Activated CD8-positive, alpha-beta memory T cell treated with anti-CD3 and anti-CD28 coated beads, Interleukin-2, amount 50 U/mL, for 24 hours (primary cell): ENCODE measurements around the gene MORC3.
A peak's percentile ranks its signal among the peaks of the same experiment; 100 is the strongest.
"Not testable (repeated sequence)": the region's sequence is repeated elsewhere in the genome, so short reads cannot be mapped to it uniquely, and the experiment has no call there.

Experiments used
- DNase-seq: peaks from one replicate; pipeline ENCODE4 v3.0.0-alpha.2; 2020; ENCODE audit errors: extremely low read depth

MORC3 gene

GRCh38 chr21:36319767-36320420 is at the start of gene MORC3:
Gene MORC3, plus strand, starts transcription at chr21:36320197. Its CDS starts 68 bp downstream, at chr21:36320265.
- peak; percentile 95 for DNase-seq

- DNase-seq, result not testable (repeated sequence)
Measured at GRCh38 chr21:36270786-36271695, 49.0 kb upstream of the MORC3 start.

GRCh38 chr21:36274128-36274527 is 45.9 kb upstream of the MORC3 start:
- no peak for DNase-seq

- no peak for DNase-seq
Measured at GRCh38 chr21:36282568-36283230, 37.3 kb upstream of the MORC3 start.

- not testable (repeated sequence) for DNase-seq
Measured at GRCh38 chr21:36283231-36283622, 36.8 kb upstream of the MORC3 start.

- no peak for DNase-seq
Measured at GRCh38 chr21:36288651-36289243, 31.2 kb upstream of the MORC3 start.

- DNase-seq, result no peak
Measured at GRCh38 chr21:36291509-36291908, 28.5 kb upstream of the MORC3 start.

GRCh38 chr21:36297406-36297937 is 22.5 kb upstream of the MORC3 start:
- DNase-seq, result no peak

GRCh38 chr21:36297938-36298572 is 21.9 kb upstream of the MORC3 start:
- DNase-seq, result peak; percentile 31

GRCh38 chr21:36306872-36307534 is 13.0 kb upstream of the MORC3 start:
- no peak for DNase-seq

- DNase-seq, result no peak
Measured at GRCh38 chr21:36310016-36310415, 10.0 kb upstream of the MORC3 start.

GRCh38 chr21:36313446-36313845 is 6.6 kb upstream of the MORC3 start:
- DNase-seq, result not testable (repeated sequence)

GRCh38 chr21:36316045-36316444 is 4.0 kb upstream of the MORC3 start:
- DNase-seq, result not testable (repeated sequence)

GRCh38 chr21:36316872-36317484 is 3.0 kb upstream of the MORC3 start:
- DNase-seq, result no peak

GRCh38 chr21:36319406-36319766 is 611 bp upstream of the MORC3 start:
- DNase-seq, result not testable (repeated sequence)

GRCh38 chr21:36320421-36321324 is 676 bp downstream of the MORC3 start:
- DNase-seq, result peak; percentile 29

GRCh38 chr21:36321325-36322082 is 1.5 kb downstream of the MORC3 start:
- DNase-seq, result no peak

GRCh38 chr21:36322083-36322424 is 2.1 kb downstream of the MORC3 start:
- no peak for DNase-seq

- DNase-seq, result no peak
Measured at GRCh38 chr21:36323032-36323431, 3.0 kb downstream of the MORC3 start.
